GM23338 (cell line): Measurements from ENCODE around the gene SAMD4A. TPM values are rescaled to one million over a fixed set of nuclear protein-coding genes. Genes with fewer than 3 reads are reported as not detected.

Source experiments
- ATAC-seq: fragments of 200-7000 bp; cut with Tn5 transposase; 3 replicates; pipeline ENCODE4 v1.9.1; 2020
- DNase-seq: peaks from one replicate; pipeline ENCODE4 v3.0.0-alpha.2; 2015; ENCODE audit warnings: low spot score
- H2AFZ ChIP-seq: fragments of 200-600 bp; sonication (generic); 2 replicates; pipeline ENCODE4 v1.8.0; 2016; ENCODE audit warnings: antibody characterized with exemption, mild to moderate bottlenecking, moderate library complexity
- H3F3A ChIP-seq: fragments of 200-600 bp; sonication (generic); replicated peaks from 2 replicates; pipeline ENCODE4 v1.8.0; 2017; ENCODE audit warnings: antibody characterized with exemption, mixed run types, low read depth
- H3K27ac ChIP-seq: fragments of 200-600 bp; sonication (generic); 2 replicates; pipeline ENCODE4 v1.6.1; 2016; ENCODE audit warnings: low read depth
- H3K27me3 ChIP-seq: fragments of 200-600 bp; sonication (generic); 2 replicates; pipeline ENCODE4 v1.8.0; 2016; ENCODE audit warnings: mild to moderate bottlenecking, mixed run types, moderate library complexity; ENCODE audit not compliant: insufficient read depth
- H3K36me3 ChIP-seq: fragments of 200-600 bp; sonication (generic); 2 replicates; pipeline ENCODE4 v1.8.0; 2016; ENCODE audit warnings: mild to moderate bottlenecking; ENCODE audit not compliant: insufficient read depth
- H3K4me1 ChIP-seq: fragments of 200-600 bp; sonication (generic); 2 replicates; pipeline ENCODE4 v1.8.0; 2016; ENCODE audit warnings: mild to moderate bottlenecking, moderate library complexity; ENCODE audit not compliant: insufficient read depth
- H3K4me2 ChIP-seq: fragments of 200-600 bp; sonication (generic); 2 replicates; pipeline ENCODE4 v1.7.1; 2017; ENCODE audit warnings: mixed run types
- H3K4me3 ChIP-seq: fragments of 200-600 bp; sonication (generic); 2 replicates; pipeline ENCODE4 v1.6.1; 2016; ENCODE audit warnings: mixed run types
- H3K79me2 ChIP-seq: fragments of 200-600 bp; sonication (generic); replicated peaks from 2 replicates; pipeline ENCODE4 v1.8.0; 2017; ENCODE audit warnings: mild to moderate bottlenecking; ENCODE audit not compliant: insufficient read depth
- H3K9me2 ChIP-seq: fragments of 200-600 bp; sonication (generic); 2 replicates; pipeline ENCODE4 v1.8.0; 2017; ENCODE audit not compliant: insufficient read depth
- H4K20me1 ChIP-seq: fragments of 200-600 bp; sonication (generic); replicated peaks from 2 replicates; pipeline ENCODE4 v1.8.0; 2017; ENCODE audit warnings: mild to moderate bottlenecking; ENCODE audit not compliant: insufficient read depth
- H3K27ac Mint-ChIP-seq: 2 replicates; pipeline ENCODE4 v1.8.0; 2020; ENCODE audit warnings: inconsistent platforms, mild to moderate bottlenecking, moderate library complexity, mixed read lengths
- H3K27me3 Mint-ChIP-seq: 3 replicates; pipeline ENCODE4 v1.8.0; 2022; ENCODE audit warnings: low read depth, mild to moderate bottlenecking, moderate library complexity, mixed read lengths, inconsistent platforms; ENCODE audit not compliant: insufficient read depth, poor library complexity
- H3K36me3 Mint-ChIP-seq: 3 replicates; pipeline ENCODE4 v1.8.0; 2021; ENCODE audit warnings: low read depth, mild to moderate bottlenecking, inconsistent platforms, moderate library complexity, mixed read lengths
- H3K4me1 Mint-ChIP-seq: 3 replicates; pipeline ENCODE4 v1.8.0; 2020; ENCODE audit warnings: mild to moderate bottlenecking, inconsistent platforms, mixed read lengths
- H3K4me3 Mint-ChIP-seq: 3 replicates; pipeline ENCODE4 v1.8.0; 2021; ENCODE audit warnings: moderate library complexity, mild to moderate bottlenecking, inconsistent platforms, mixed read lengths
- H3K9me3 Mint-ChIP-seq: 3 replicates; pipeline ENCODE4 v1.8.0; 2020; ENCODE audit warnings: moderate library complexity, mild to moderate bottlenecking, inconsistent platforms, mixed read lengths
- CREB1 ChIP-seq: fragments of 250-450 bp; sonication (Bioruptor Pico); IDR thresholded peaks from 2 replicates; pipeline ENCODE4 v1.5.0; 2020; ENCODE audit warnings: low read depth, mild to moderate bottlenecking, moderate library complexity
- CTCF ChIP-seq, 2 experiments: fragments of 200-600 bp in 1 of 2; sonication (generic) in 1 of 2; conservative IDR thresholded peaks; 2 replicates each; pipeline versions ENCODE4 v1.5.1 to v1.6.1; 2016 to 2017; ENCODE audit warnings: antibody characterized with exemption in 2 of 2, low read depth in 2 of 2, mild to moderate bottlenecking in 2 of 2, moderate library complexity in 1 of 2
- ETS1 ChIP-seq: IDR thresholded peaks from 2 replicates; pipeline ENCODE4 v1.6.1; 2016; ENCODE audit warnings: antibody characterized with exemption
- EZH2 ChIP-seq: fragments of 200-600 bp; sonication (generic); IDR thresholded peaks from one replicate; pipeline ENCODE4 v1.8.0; 2017; ENCODE audit warnings: antibody characterized with exemption, mild to moderate bottlenecking, low read depth; ENCODE audit not compliant: unreplicated experiment
- EZH2phosphoT487 ChIP-seq: fragments of 200-600 bp; sonication (generic); IDR thresholded peaks from one replicate; pipeline ENCODE4 v1.8.1; 2018; ENCODE audit warnings: antibody characterized with exemption; ENCODE audit not compliant: unreplicated experiment
- JUNB ChIP-seq: IDR thresholded peaks from one replicate; pipeline ENCODE4 v1.6.1; 2016; ENCODE audit warnings: antibody characterized with exemption; ENCODE audit not compliant: unreplicated experiment
- NANOG ChIP-seq: IDR thresholded peaks from 2 replicates; pipeline ENCODE4 v1.6.1; 2016; ENCODE audit warnings: antibody characterized with exemption, borderline replicate concordance
- POLR2AphosphoS5 ChIP-seq: IDR thresholded peaks from 2 replicates; pipeline ENCODE4 v1.6.1; 2016; ENCODE audit warnings: antibody characterized with exemption, low read depth
- REST ChIP-seq: IDR thresholded peaks from one replicate; pipeline ENCODE4 v1.6.1; 2018; ENCODE audit warnings: antibody characterized with exemption; ENCODE audit not compliant: unreplicated experiment
- STAT1 ChIP-seq: IDR thresholded peaks from one replicate; pipeline ENCODE4 v1.6.1; 2016; ENCODE audit warnings: antibody characterized with exemption; ENCODE audit not compliant: unreplicated experiment
- ZNF114 ChIP-seq: fragments of 250-450 bp; sonication (Bioruptor Pico); IDR thresholded peaks from 2 replicates; pipeline ENCODE4 v1.5.0; 2020; ENCODE audit warnings: mild to moderate bottlenecking, moderate library complexity
- ZNF331 ChIP-seq: fragments of 250-450 bp; sonication (Bioruptor Pico); IDR thresholded peaks from 2 replicates; pipeline ENCODE4 v1.5.0; 2020; ENCODE audit warnings: low read depth, mild to moderate bottlenecking, moderate library complexity
- ZNF462 ChIP-seq: fragments of 250-450 bp; sonication (Bioruptor Pico); IDR thresholded peaks from 2 replicates; pipeline ENCODE4 v1.5.0; 2020; ENCODE audit warnings: mild to moderate bottlenecking, moderate library complexity
- polyA plus RNA-seq: library from polyadenylated mRNA; unstranded; fragments of >200 nt; fragmentation: Nextera tagmentation; extraction: Ambion mirVana; gene quantifications from 2 replicates; pipeline ENCODE4 v1.2.1, GENCODE V29; 2016
- total RNA-seq: library from RNA; depleted of rRNA; stranded (reverse); fragments of >200 nt; shearing (Covaris generic); gene quantifications from 2 replicates; pipeline ENCODE4 v1.2.3, GENCODE V29; 2014

SAMD4A gene
- total and polyA plus RNA-seq, 2 experiments from 2014 or later: 1.6 to 6.9 TPM

GRCh38 chr14:54781961-54782750 lies 215.2 kb downstream of the SAMD4A start:
- H3K27me3 ChIP-seq: no peaks in the 10 kb centered on the region
- no peak for DNase-seq
- Mint-ChIP-seq H3K27me3 (no peaks in the 10 kb centered on the region), H3K4me1 (peaks cover 5% of the 10 kb centered on the region), H3K36me3 (no peaks in the 10 kb centered on the region), H3K27ac (no peak overlapping the region), H3K4me3 (no peak overlapping the region), H3K9me3 (no peaks in the 10 kb centered on the region)
- no peaks in the 10 kb centered on the region for H3K4me1 ChIP-seq
- H3K79me2 ChIP-seq: no peaks in the 10 kb centered on the region
- H3F3A ChIP-seq: no peaks in the 10 kb centered on the region
- no peak overlapping the region for H3K4me2 ChIP-seq
- no peak for TF ChIP-seq EZH2phosphoT487
- TF ChIP-seq REST: no peak
- TF ChIP-seq CTCF (conservative IDR thresholded peaks at IDR 0.05; ENCODE audit: low read depth in 2 of 2): no peak
- TF ChIP-seq EZH2: no peak
- TF ChIP-seq STAT1: no peak
- TF ChIP-seq JUNB: no peak
- TF ChIP-seq NANOG: no peak
- TF ChIP-seq ETS1: no peak
- no peak for TF ChIP-seq ZNF114
- TF ChIP-seq CREB1 (CRISPR knock-in tag): no peak
- no peak for TF ChIP-seq POLR2AphosphoS5
- no peak for TF ChIP-seq ZNF462 (CRISPR knock-in tag)
- no peak for TF ChIP-seq ZNF331 (CRISPR knock-in tag)
- H4K20me1 ChIP-seq: no peaks in the 10 kb centered on the region
- H3K36me3 ChIP-seq: no peaks in the 10 kb centered on the region
- no peak overlapping the region for H3K4me3 ChIP-seq
- H3K9me2 ChIP-seq: no peaks in the 10 kb centered on the region
- no peak for ATAC-seq
- no peak overlapping the region for H2AFZ ChIP-seq
- H3K27ac ChIP-seq: no peak overlapping the region
